WTC11 (cell line): Measurements from ENCODE around the gene NNAT. TPM values are rescaled to one million over a fixed set of nuclear protein-coding genes. Genes with fewer than 3 reads are reported as not detected.

Source experiments
- ATAC-seq: fragments of 200-7000 bp; cut with Tn5 transposase; 2 replicates; pipeline ENCODE4 v1.10.0; 2021; ENCODE audit warnings: mild to moderate bottlenecking, moderate library complexity
- CTCF ChIA-PET: fragments of 300-600 bp; sonication (Branson Sonifier 250); formaldehyde crosslinking; loops from one replicate; lab custom pipeline; 2021; ENCODE audit warnings: antibody characterized with exemption; lab: Charles Lee
- POLR2A ChIA-PET: fragments of 350-600 bp; sonication (Branson Sonifier 250); formaldehyde crosslinking; loops from one replicate; lab custom pipeline; 2021; ENCODE audit warnings: antibody characterized with exemption; lab: Charles Lee
- DNase-seq: peaks from one replicate; pipeline ENCODE4 v3.0.0; 2021; ENCODE audit warnings: low spot score
- H3K27ac Mint-ChIP-seq: 2 replicates; pipeline ENCODE4 v1.8.0; 2021; ENCODE audit warnings: mixed read lengths
- H3K27me3 Mint-ChIP-seq: 2 replicates; pipeline ENCODE4 v1.8.0; 2021; ENCODE audit warnings: low read depth, mild to moderate bottlenecking, moderate library complexity, mixed read lengths
- H3K36me3 Mint-ChIP-seq: 2 replicates; pipeline ENCODE4 v1.8.0; 2021; ENCODE audit warnings: mixed read lengths
- H3K4me1 Mint-ChIP-seq: 2 replicates; pipeline ENCODE4 v1.8.0; 2022; ENCODE audit warnings: mixed read lengths
- H3K4me3 Mint-ChIP-seq: 2 replicates; pipeline ENCODE4 v1.8.0; 2021; ENCODE audit warnings: mild to moderate bottlenecking, moderate library complexity, mixed read lengths
- H3K9me3 Mint-ChIP-seq: 2 replicates; pipeline ENCODE4 v1.8.0; 2021; ENCODE audit warnings: mixed read lengths
- ATF1 ChIP-seq: sonication (generic); formaldehyde crosslinking; IDR thresholded peaks from 2 replicates; pipeline ENCODE4 v1.8.1; 2023; ENCODE audit warnings: mild to moderate bottlenecking, moderate library complexity, missing genetic modification reagents
- CREB1 ChIP-seq: sonication (generic); formaldehyde crosslinking; IDR thresholded peaks from 2 replicates; pipeline ENCODE4 v1.8.0; 2023; ENCODE audit warnings: mild to moderate bottlenecking, missing genetic modification reagents
- FOXJ3 ChIP-seq: sonication (generic); formaldehyde crosslinking; IDR thresholded peaks from 2 replicates; pipeline ENCODE4 v1.9.0; 2021; ENCODE audit warnings: missing genetic modification reagents, mild to moderate bottlenecking, borderline replicate concordance
- OVOL2 ChIP-seq: fragments of 250-450 bp; sonication (Bioruptor Pico); IDR thresholded peaks from 2 replicates; pipeline ENCODE4 v1.9.0; 2021; ENCODE audit warnings: mild to moderate bottlenecking, borderline replicate concordance
- SOX15 ChIP-seq: fragments of 250-450 bp; sonication (Bioruptor Pico); IDR thresholded peaks from 2 replicates; pipeline ENCODE4 v1.9.0; 2021; ENCODE audit warnings: mild to moderate bottlenecking
- TP53 ChIP-seq: sonication (generic); formaldehyde crosslinking; IDR thresholded peaks from 2 replicates; pipeline ENCODE4 v1.8.1; 2023; ENCODE audit warnings: mild to moderate bottlenecking, missing genetic modification reagents
- ZBTB21 ChIP-seq: sonication (generic); formaldehyde crosslinking; IDR thresholded peaks from 2 replicates; pipeline ENCODE4 v1.8.1; 2023; ENCODE audit warnings: mild to moderate bottlenecking, missing genetic modification reagents, borderline replicate concordance
- ZNF121 ChIP-seq: sonication (generic); formaldehyde crosslinking; IDR thresholded peaks from 2 replicates; pipeline ENCODE4 v1.8.0; 2023; ENCODE audit warnings: missing genetic modification reagents
- ZNF138 ChIP-seq: sonication (generic); formaldehyde crosslinking; conservative IDR thresholded peaks from 2 replicates; pipeline ENCODE4 v1.8.1; 2022; ENCODE audit warnings: mild to moderate bottlenecking, moderate library complexity, missing genetic modification reagents
- ZNF232 ChIP-seq: sonication (generic); formaldehyde crosslinking; IDR thresholded peaks from 2 replicates; pipeline ENCODE4 v1.8.0; 2022; ENCODE audit warnings: mild to moderate bottlenecking, missing genetic modification reagents
- ZNF263 ChIP-seq: sonication (generic); formaldehyde crosslinking; IDR thresholded peaks from 2 replicates; pipeline ENCODE4 v1.8.1; 2022; ENCODE audit warnings: low read depth, mild to moderate bottlenecking, moderate library complexity, missing genetic modification reagents
- total RNA-seq: library from RNA; stranded (reverse); gene quantifications from 3 replicates; pipeline ENCODE4 v1.2.3, GENCODE V29; 2021
- TF ChIP-seq, protein P1 (sequence below): fragments of 200-600 bp; IDR thresholded peaks from 2 replicates; pipeline ENCODE4 v1.8.0; 2022; ENCODE audit warnings: antibody characterized with exemption
- TF ChIP-seq, protein P2 (sequence below): sonication (generic); formaldehyde crosslinking; IDR thresholded peaks from 2 replicates; pipeline ENCODE4 v1.8.0; 2022; ENCODE audit warnings: mild to moderate bottlenecking, missing genetic modification reagents
- TF ChIP-seq, protein P3 (sequence below): sonication (generic); formaldehyde crosslinking; IDR thresholded peaks from 2 replicates; pipeline ENCODE4 v1.8.1; 2023; ENCODE audit warnings: mild to moderate bottlenecking, missing genetic modification reagents, borderline replicate concordance
- TF ChIP-seq, protein P4 (sequence below): sonication (generic); formaldehyde crosslinking; IDR thresholded peaks from 2 replicates; pipeline ENCODE4 v1.8.0; 2023; ENCODE audit warnings: mild to moderate bottlenecking, missing genetic modification reagents
- TF ChIP-seq, protein P5 (sequence below): fragments of 250-450 bp; sonication (Bioruptor Pico); IDR thresholded peaks from 2 replicates; pipeline ENCODE4 v1.9.0; 2021; ENCODE audit warnings: mild to moderate bottlenecking
- TF ChIP-seq, protein P6 (sequence below): fragments of 250-450 bp; sonication (Bioruptor Pico); IDR thresholded peaks from 2 replicates; pipeline ENCODE4 v1.8.0; 2021; ENCODE audit warnings: mild to moderate bottlenecking
- TF ChIP-seq, protein P7 (sequence below): fragments of 250-450 bp; sonication (Bioruptor Pico); conservative IDR thresholded peaks from 2 replicates; pipeline ENCODE4 v1.9.0; 2021; ENCODE audit warnings: mild to moderate bottlenecking

Gene NNAT
- total RNA-seq, 1 experiment from 2014 or later = 90.0 TPM

DNA sequence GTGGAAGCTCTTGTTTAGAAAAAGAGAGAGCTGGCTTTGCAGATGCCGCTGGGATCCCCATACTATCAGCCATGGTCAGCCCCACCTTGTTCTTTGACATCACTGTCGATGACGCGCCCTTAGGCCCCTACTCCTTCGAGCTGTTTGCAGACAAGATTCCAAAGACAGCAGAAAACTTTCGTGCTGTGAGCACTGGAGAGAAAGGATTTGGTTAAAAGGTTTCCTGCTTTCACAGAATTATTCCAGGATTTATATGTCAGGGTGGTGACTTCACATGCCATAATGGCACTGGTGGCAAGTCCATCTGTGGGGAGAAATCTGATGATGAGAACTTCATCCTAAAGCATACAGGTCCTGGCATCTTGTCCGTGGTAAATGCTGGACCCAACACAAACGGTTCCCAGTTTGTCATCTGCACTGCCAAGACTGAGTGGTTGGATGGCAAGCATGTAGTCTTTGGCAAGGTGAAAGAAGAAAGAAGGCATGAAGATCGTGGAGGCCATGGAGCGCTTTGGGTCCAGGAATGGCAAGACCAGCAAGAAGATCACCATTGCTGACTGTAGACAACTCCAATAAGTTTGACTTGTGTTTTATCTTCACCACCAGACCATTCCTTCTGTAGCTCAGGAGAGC, 9.0 kb downstream of the NNAT start:
- Mint-ChIP-seq H3K27me3 (no peaks in the 10 kb centered on the region), H3K4me3 (no peak overlapping the region), H3K9me3 (no peaks in the 10 kb centered on the region), H3K36me3 (peaks cover 3% of the 10 kb centered on the region; the same call in 1 of the 2 replicates), H3K27ac (no peak overlapping the region), H3K4me1 (peaks cover 29% of the 10 kb centered on the region)
- no peak for DNase-seq
- CTCF ChIA-PET = interaction anchor here (0.7 to 1.1 kb wide), 2 partner anchors 133 to 145 kb away, joined by 3 read pairs; no protein-coding TSS in a partner anchor
- TF ChIP-seq ZNF232 (CRISPR knock-in tag) (no peak), TP53 (CRISPR knock-in tag) (no peak), ATF1 (CRISPR knock-in tag) (no peak), SOX15 (no peak), ZNF263 (CRISPR knock-in tag) (no peak), CREB1 (CRISPR knock-in tag) (no peak), OVOL2 (CRISPR knock-in tag) (no peak), ZBTB21 (no peak), ZNF121 (no peak), FOXJ3 (no peak), ZNF138 (CRISPR knock-in tag) (no peak)
- TF ChIP-seq, protein P1, sequence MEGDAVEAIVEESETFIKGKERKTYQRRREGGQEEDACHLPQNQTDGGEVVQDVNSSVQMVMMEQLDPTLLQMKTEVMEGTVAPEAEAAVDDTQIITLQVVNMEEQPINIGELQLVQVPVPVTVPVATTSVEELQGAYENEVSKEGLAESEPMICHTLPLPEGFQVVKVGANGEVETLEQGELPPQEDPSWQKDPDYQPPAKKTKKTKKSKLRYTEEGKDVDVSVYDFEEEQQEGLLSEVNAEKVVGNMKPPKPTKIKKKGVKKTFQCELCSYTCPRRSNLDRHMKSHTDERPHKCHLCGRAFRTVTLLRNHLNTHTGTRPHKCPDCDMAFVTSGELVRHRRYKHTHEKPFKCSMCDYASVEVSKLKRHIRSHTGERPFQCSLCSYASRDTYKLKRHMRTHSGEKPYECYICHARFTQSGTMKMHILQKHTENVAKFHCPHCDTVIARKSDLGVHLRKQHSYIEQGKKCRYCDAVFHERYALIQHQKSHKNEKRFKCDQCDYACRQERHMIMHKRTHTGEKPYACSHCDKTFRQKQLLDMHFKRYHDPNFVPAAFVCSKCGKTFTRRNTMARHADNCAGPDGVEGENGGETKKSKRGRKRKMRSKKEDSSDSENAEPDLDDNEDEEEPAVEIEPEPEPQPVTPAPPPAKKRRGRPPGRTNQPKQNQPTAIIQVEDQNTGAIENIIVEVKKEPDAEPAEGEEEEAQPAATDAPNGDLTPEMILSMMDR = no peak
- TF ChIP-seq, protein P2, sequence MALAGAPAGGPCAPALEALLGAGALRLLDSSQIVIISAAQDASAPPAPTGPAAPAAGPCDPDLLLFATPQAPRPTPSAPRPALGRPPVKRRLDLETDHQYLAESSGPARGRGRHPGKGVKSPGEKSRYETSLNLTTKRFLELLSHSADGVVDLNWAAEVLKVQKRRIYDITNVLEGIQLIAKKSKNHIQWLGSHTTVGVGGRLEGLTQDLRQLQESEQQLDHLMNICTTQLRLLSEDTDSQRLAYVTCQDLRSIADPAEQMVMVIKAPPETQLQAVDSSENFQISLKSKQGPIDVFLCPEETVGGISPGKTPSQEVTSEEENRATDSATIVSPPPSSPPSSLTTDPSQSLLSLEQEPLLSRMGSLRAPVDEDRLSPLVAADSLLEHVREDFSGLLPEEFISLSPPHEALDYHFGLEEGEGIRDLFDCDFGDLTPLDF = no peak
- TF ChIP-seq, protein P3, sequence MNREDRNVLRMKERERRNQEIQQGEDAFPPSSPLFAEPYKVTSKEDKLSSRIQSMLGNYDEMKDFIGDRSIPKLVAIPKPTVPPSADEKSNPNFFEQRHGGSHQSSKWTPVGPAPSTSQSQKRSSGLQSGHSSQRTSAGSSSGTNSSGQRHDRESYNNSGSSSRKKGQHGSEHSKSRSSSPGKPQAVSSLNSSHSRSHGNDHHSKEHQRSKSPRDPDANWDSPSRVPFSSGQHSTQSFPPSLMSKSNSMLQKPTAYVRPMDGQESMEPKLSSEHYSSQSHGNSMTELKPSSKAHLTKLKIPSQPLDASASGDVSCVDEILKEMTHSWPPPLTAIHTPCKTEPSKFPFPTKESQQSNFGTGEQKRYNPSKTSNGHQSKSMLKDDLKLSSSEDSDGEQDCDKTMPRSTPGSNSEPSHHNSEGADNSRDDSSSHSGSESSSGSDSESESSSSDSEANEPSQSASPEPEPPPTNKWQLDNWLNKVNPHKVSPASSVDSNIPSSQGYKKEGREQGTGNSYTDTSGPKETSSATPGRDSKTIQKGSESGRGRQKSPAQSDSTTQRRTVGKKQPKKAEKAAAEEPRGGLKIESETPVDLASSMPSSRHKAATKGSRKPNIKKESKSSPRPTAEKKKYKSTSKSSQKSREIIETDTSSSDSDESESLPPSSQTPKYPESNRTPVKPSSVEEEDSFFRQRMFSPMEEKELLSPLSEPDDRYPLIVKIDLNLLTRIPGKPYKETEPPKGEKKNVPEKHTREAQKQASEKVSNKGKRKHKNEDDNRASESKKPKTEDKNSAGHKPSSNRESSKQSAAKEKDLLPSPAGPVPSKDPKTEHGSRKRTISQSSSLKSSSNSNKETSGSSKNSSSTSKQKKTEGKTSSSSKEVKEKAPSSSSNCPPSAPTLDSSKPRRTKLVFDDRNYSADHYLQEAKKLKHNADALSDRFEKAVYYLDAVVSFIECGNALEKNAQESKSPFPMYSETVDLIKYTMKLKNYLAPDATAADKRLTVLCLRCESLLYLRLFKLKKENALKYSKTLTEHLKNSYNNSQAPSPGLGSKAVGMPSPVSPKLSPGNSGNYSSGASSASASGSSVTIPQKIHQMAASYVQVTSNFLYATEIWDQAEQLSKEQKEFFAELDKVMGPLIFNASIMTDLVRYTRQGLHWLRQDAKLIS (CRISPR knock-in tag) = no peak
- TF ChIP-seq, protein P4, sequence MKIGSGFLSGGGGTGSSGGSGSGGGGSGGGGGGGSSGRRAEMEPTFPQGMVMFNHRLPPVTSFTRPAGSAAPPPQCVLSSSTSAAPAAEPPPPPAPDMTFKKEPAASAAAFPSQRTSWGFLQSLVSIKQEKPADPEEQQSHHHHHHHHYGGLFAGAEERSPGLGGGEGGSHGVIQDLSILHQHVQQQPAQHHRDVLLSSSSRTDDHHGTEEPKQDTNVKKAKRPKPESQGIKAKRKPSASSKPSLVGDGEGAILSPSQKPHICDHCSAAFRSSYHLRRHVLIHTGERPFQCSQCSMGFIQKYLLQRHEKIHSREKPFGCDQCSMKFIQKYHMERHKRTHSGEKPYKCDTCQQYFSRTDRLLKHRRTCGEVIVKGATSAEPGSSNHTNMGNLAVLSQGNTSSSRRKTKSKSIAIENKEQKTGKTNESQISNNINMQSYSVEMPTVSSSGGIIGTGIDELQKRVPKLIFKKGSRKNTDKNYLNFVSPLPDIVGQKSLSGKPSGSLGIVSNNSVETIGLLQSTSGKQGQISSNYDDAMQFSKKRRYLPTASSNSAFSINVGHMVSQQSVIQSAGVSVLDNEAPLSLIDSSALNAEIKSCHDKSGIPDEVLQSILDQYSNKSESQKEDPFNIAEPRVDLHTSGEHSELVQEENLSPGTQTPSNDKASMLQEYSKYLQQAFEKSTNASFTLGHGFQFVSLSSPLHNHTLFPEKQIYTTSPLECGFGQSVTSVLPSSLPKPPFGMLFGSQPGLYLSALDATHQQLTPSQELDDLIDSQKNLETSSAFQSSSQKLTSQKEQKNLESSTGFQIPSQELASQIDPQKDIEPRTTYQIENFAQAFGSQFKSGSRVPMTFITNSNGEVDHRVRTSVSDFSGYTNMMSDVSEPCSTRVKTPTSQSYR (CRISPR knock-in tag) = no peak
- TF ChIP-seq, protein P5, sequence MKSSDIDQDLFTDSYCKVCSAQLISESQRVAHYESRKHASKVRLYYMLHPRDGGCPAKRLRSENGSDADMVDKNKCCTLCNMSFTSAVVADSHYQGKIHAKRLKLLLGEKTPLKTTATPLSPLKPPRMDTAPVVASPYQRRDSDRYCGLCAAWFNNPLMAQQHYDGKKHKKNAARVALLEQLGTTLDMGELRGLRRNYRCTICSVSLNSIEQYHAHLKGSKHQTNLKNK (CRISPR knock-in tag) = no peak
- TF ChIP-seq, protein P6, sequence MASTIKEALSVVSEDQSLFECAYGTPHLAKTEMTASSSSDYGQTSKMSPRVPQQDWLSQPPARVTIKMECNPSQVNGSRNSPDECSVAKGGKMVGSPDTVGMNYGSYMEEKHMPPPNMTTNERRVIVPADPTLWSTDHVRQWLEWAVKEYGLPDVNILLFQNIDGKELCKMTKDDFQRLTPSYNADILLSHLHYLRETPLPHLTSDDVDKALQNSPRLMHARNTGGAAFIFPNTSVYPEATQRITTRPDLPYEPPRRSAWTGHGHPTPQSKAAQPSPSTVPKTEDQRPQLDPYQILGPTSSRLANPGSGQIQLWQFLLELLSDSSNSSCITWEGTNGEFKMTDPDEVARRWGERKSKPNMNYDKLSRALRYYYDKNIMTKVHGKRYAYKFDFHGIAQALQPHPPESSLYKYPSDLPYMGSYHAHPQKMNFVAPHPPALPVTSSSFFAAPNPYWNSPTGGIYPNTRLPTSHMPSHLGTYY (CRISPR knock-in tag) = no peak
- TF ChIP-seq, protein P7, sequence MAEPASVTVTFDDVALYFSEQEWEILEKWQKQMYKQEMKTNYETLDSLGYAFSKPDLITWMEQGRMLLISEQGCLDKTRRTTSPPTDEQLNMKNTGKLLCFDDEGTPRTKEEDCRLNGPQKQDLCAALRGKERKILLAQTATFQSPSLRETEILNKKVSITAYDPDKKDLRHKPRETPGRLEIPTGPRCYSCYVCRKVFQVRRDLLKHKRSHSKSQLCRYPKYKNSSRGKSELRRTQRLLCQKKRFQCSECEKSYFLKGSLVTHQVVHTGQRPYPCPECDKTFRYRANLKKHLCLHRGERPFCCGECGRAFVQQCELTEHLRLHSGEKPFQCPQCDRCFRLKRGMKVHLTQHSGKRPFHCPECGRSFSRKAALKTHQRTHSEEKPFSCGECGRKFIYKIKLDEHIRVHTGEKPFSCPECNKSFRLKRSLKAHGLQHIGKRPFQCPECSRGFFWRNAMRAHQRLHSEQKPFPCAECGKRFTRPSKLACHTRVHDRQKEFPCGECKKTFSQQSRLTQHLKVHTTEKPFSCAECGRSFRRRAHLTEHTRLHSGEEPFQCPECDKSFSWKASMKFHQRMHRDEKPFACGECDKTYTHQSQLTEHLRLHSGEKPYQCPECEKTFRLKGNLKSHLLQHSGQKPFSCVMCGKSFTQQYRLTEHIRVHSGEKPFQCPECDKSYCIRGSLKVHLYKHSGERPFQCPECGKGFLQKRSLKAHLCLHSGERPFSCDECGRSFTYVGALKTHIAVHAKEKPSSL (CRISPR knock-in tag) = no peak
- ATAC-seq = no peak
- POLR2A ChIA-PET = no interaction called here
